Keratinocyte (primary cell): Measurements from ENCODE around the gene SCAMP2. TPM values are rescaled to one million over a fixed set of nuclear protein-coding genes. Genes with fewer than 3 reads are reported as not detected.

Experiments used
- DNase-seq: peaks from one replicate; pipeline ENCODE4 v3.0.0-alpha.2; 2011; ENCODE audit warnings: low read depth, missing footprints, low spot score
- FAIRE-seq: peaks from 2 replicates; lab custom pipeline; 2011; peaks lifted over from hg19 to GRCh38; lab: Jason Lieb, UNC
- H2AFZ ChIP-seq: 2 replicates; pipeline ENCODE4 v1.6.0; 2012; ENCODE audit warnings: low read length, control low read depth, inconsistent platforms; ENCODE audit not compliant: control insufficient read depth
- H3K27ac ChIP-seq: 2 replicates; pipeline ENCODE4 v1.5.1; 2011; ENCODE audit warnings: low read length; ENCODE audit not compliant: control insufficient read depth, insufficient read depth
- H3K27me3 ChIP-seq: 3 replicates; pipeline ENCODE4 v1.6.0; 2011; ENCODE audit warnings: low read length; ENCODE audit not compliant: control insufficient read depth, insufficient read depth; ENCODE audit errors: extremely low read depth
- H3K36me3 ChIP-seq, 2 experiments: 2 replicates in 1 of 2; 3 replicates in 1 of 2; pipeline ENCODE4 v1.5.1; 2011; ENCODE audit warnings: low read length in 2 of 2, mild to moderate bottlenecking in 1 of 2; ENCODE audit not compliant: control insufficient read depth in 2 of 2, insufficient read depth in 2 of 2; ENCODE audit errors: extremely low read depth in 1 of 2
- H3K4me1 ChIP-seq: 3 replicates; pipeline ENCODE4 v1.5.1; 2011; ENCODE audit warnings: low read length; ENCODE audit not compliant: control insufficient read depth, insufficient read depth; ENCODE audit errors: extremely low read depth
- H3K4me2 ChIP-seq: 3 replicates; pipeline ENCODE4 v1.6.0; 2011; ENCODE audit warnings: low read depth, low read length; ENCODE audit not compliant: control insufficient read depth, insufficient read depth; ENCODE audit errors: extremely low read depth
- H3K4me3 ChIP-seq, 3 experiments: fragments of 200-600 bp in 1 of 3; sonication (generic) in 1 of 3; 2 replicates in 2 of 3; 3 replicates in 1 of 3; pipeline ENCODE4 v1.5.1; 2011 to 2016; ENCODE audit warnings: low read length in 3 of 3, mild to moderate bottlenecking in 3 of 3, control low read depth in 2 of 3, inconsistent platforms in 1 of 3, low read depth in 1 of 3, mixed read lengths in 1 of 3, mixed run types in 1 of 3, moderate library complexity in 1 of 3; ENCODE audit not compliant: control insufficient read depth in 2 of 3, insufficient read depth in 2 of 3; ENCODE audit errors: extremely low read depth in 1 of 3
- H3K79me2 ChIP-seq: 2 replicates; pipeline ENCODE4 v1.6.0; 2012; ENCODE audit warnings: low read length; ENCODE audit not compliant: control insufficient read depth, insufficient read depth
- H3K9ac ChIP-seq: 3 replicates; pipeline ENCODE4 v1.6.0; 2011; ENCODE audit warnings: low read length; ENCODE audit not compliant: control insufficient read depth, insufficient read depth; ENCODE audit errors: extremely low read depth
- H3K9me1 ChIP-seq: 3 replicates; pipeline ENCODE4 v1.6.0; 2011; ENCODE audit warnings: low read length; ENCODE audit not compliant: control insufficient read depth, insufficient read depth; ENCODE audit errors: extremely low read depth
- H3K9me3 ChIP-seq: 2 replicates; pipeline ENCODE4 v1.5.1; 2012; ENCODE audit warnings: low read depth, low read length; ENCODE audit not compliant: control insufficient read depth
- H4K20me1 ChIP-seq: 3 replicates; pipeline ENCODE4 v1.6.0; 2011; ENCODE audit warnings: low read length; ENCODE audit not compliant: control insufficient read depth, insufficient read depth; ENCODE audit errors: extremely low read depth
- EZH2 ChIP-seq: IDR thresholded peaks from one replicate; pipeline ENCODE4 v1.6.1; 2012; ENCODE audit warnings: inconsistent platforms, mild to moderate bottlenecking, low read length, moderate library complexity
- dilution Hi-C: fragments of 300-500 bp; cut with MboI; formaldehyde crosslinking; loops from one replicate; pipeline ENCODE4 v1.7.0; 2020; ENCODE audit warnings: low sequenced_read_pairs; ENCODE audit not compliant: extremely low pct_ligation_motif_present
- polyA plus RNA-seq, 5 experiments: library from polyadenylated mRNA; depleted of rRNA in 3 of 5; stranded (reverse) in 3 of 5; stranded (forward) in 1 of 5; unstranded in 1 of 5; fragments of >200 nt; gene quantifications; 1 replicate in 1 of 5; 2 replicates in 3 of 5; 3 replicates in 1 of 5; pipeline versions ENCODE4 v1.2.1 to v1.2.3, GENCODE V29; 2011 to 2012; ENCODE audit warnings: missing spikeins in 2 of 5, low read depth in 1 of 5, low replicate concordance in 1 of 5
- small RNA-seq, 3 experiments: library from RNA; depleted of rRNA; stranded (forward); fragments of <200 nt; gene quantifications; one replicate each; pipeline ENCODE3, GENCODE V24; 2012; ENCODE audit warnings: low read depth in 3 of 3, low replicate concordance in 1 of 3; ENCODE audit not compliant: insufficient read length in 3 of 3
- TF ChIP-seq, protein P1 (sequence below), 3 experiments: IDR thresholded peaks in 1 of 3; conservative IDR thresholded peaks in 1 of 3; optimal IDR thresholded peaks in 1 of 3; 2 replicates in 2 of 3; 3 replicates in 1 of 3; pipeline versions ENCODE3 to v1.5.1; 2011; ENCODE audit warnings: low read length in 3 of 3, mild to moderate bottlenecking in 3 of 3, moderate library complexity in 2 of 3, control low read depth in 1 of 3, inconsistent platforms in 1 of 3; ENCODE audit not compliant: insufficient read depth in 2 of 3; ENCODE audit errors: extremely low read depth in 1 of 3

Gene SCAMP2
- polyA plus RNA-seq, 1 donor (not counting 4 experiments of a cell fraction or from before 2014, with no cell fraction given): 72.8 TPM

DNA sequence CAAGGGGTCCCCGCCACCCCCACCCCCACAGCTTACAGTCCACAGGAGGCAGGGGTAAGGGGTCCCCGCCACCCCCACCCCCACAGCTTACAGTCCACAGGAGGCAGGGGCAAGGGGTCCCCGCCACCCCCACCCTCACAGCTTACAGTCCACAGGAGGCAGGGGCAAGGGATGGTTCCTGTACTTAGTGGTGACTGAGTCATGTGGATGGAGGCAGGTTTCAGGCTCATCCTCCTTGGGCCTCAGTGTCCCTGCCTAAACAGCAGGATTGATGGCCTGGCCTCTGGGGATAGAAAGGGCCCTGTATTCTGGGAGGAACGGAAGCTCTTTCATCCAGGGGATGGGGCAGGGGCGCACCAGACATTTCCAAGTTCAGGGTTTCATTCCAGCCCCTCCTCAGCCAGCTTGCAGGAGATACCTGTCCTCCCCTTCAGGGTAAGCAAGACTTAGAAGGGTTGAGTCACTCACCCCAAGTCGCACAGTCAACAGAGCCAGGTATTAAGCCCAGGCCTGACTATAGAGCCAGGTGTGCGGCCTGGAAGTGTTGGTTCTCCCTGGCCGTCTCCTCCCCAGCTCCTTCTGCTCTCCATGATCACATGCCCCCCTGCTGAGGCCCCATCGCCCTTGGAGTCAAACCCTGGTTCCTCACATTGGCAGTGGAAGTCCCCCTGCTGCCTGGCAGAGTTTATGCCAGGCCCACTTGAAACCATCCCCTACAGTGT lies 78.8 kb downstream of the SCAMP2 start:
- dilution Hi-C loops: no loop called here
- Histone ChIP-seq H3K36me3 (peaks cover 4 to 15% of the 10 kb centered on the region in 2 experiments), H2AFZ (no peak overlapping the region), H3K4me3 (no peak overlapping the region), H3K4me1 (peaks cover 39% of the 10 kb centered on the region), H3K9ac (peak overlapping the region; percentile 35), H4K20me1 (peaks cover 23% of the 10 kb centered on the region), H3K9me1 (peaks cover 9% of the 10 kb centered on the region), H3K9me3 (no peaks in the 10 kb centered on the region), H3K4me2 (no peak overlapping the region), H3K27me3 (no peaks in the 10 kb centered on the region), H3K27ac (peak overlapping the region; percentile 61), H3K79me2 (peaks cover 71% of the 10 kb centered on the region)
- no peak for DNase-seq
- FAIRE-seq: peak; percentile 84
- TF ChIP-seq, protein P1, sequence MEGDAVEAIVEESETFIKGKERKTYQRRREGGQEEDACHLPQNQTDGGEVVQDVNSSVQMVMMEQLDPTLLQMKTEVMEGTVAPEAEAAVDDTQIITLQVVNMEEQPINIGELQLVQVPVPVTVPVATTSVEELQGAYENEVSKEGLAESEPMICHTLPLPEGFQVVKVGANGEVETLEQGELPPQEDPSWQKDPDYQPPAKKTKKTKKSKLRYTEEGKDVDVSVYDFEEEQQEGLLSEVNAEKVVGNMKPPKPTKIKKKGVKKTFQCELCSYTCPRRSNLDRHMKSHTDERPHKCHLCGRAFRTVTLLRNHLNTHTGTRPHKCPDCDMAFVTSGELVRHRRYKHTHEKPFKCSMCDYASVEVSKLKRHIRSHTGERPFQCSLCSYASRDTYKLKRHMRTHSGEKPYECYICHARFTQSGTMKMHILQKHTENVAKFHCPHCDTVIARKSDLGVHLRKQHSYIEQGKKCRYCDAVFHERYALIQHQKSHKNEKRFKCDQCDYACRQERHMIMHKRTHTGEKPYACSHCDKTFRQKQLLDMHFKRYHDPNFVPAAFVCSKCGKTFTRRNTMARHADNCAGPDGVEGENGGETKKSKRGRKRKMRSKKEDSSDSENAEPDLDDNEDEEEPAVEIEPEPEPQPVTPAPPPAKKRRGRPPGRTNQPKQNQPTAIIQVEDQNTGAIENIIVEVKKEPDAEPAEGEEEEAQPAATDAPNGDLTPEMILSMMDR (optimal IDR thresholded peaks at IDR 0.05 in 1 of 3, IDR thresholded peaks at IDR 0.05 in 1 of 3, conservative IDR thresholded peaks at IDR 0.05 in 1 of 3; ENCODE audit: extremely low read depth in 1 of 3, insufficient read depth in 2 of 3, low read length in 3 of 3): no peak
- no peak for TF ChIP-seq EZH2

Small RNAs within 50 kb of the gene (small RNA-seq; reads per million reads assigned to genes)
- gene CPLX3 (0 reads per million in 3 experiments), gene MIR6882 (0.07 to 2.3 (median 1.0) reads per million in 3 experiments)

Other genes with a start within 250 kb of the SCAMP2 start
- 33.6 to 45.4 TPM (median 38.1 TPM) in 3 replicates for gene EDC3, start 177.3 kb downstream of the SCAMP2 start, polyA plus RNA-seq
- 3.1 to 23.4 TPM (median 4.8 TPM) in 3 replicates for gene CYP1A1, start 147.8 kb downstream of the SCAMP2 start, polyA plus RNA-seq
- gene CYP1A2, start 124.5 kb downstream of the SCAMP2 start, polyA plus RNA-seq: 0.04 to 0.09 TPM in 2 of 3 replicates, not detected in the other
- 14.9 to 41.5 TPM (median 17.2 TPM) in 3 replicates for gene CSK, start 91.3 kb downstream of the SCAMP2 start, polyA plus RNA-seq
- not detected in 3 replicates for gene LMAN1L, start 60.5 kb downstream of the SCAMP2 start, polyA plus RNA-seq
- 0.03 TPM in 1 of 3 replicates, not detected in the others for gene CPLX3, start 46.7 kb downstream of the SCAMP2 start, polyA plus RNA-seq
- gene ULK3, start 30.2 kb downstream of the SCAMP2 start, polyA plus RNA-seq: 12.0 to 26.4 TPM (median 16.5 TPM) in 3 replicates
- 35.5 to 58.6 TPM (median 39.2 TPM) in 3 replicates for gene MPI, start 16.7 kb upstream of the SCAMP2 start, polyA plus RNA-seq
- 32.1 to 73.4 TPM (median 45.4 TPM) in 3 replicates for gene FAM219B, start 33.5 kb upstream of the SCAMP2 start, polyA plus RNA-seq
- 132 to 245 TPM (median 217 TPM) in 3 replicates for gene COX5A, start 64.7 kb upstream of the SCAMP2 start, polyA plus RNA-seq
- 0.60 to 1.0 TPM (median 0.62 TPM) in 3 replicates for gene RPP25, start 83.4 kb upstream of the SCAMP2 start, polyA plus RNA-seq
- 1.9 to 3.0 TPM (median 2.9 TPM) in 3 replicates for gene SCAMP5, start 122.2 kb upstream of the SCAMP2 start, polyA plus RNA-seq
- gene PPCDC, start 150.2 kb upstream of the SCAMP2 start, polyA plus RNA-seq: 11.9 to 14.3 TPM (median 13.7 TPM) in 3 replicates